T-helper 17 cell (primary cell): ENCODE results near the gene C10orf90. TPM values are rescaled to one million over a fixed set of nuclear protein-coding genes. Genes with fewer than 3 reads are reported as not detected.
"Not testable (repeated sequence)": the region's sequence is repeated elsewhere in the genome, so short reads cannot be mapped to it uniquely, and the experiment has no call there.

Experiments used
- ATAC-seq: fragments of 150-1000 bp; cut with Tn5 transposase; 2 replicates; pipeline ENCODE4 v1.10.0; 2021; ENCODE audit warnings: mild to moderate bottlenecking, moderate library complexity
- DNase-seq, 3 donors: peaks; one replicate each; pipeline versions ENCODE4 v3.0.0 to v3.0.0-alpha.2; 2020 to 2021
- H3K9me3 ChIP-seq: one replicate; pipeline ENCODE4 v1.7.0; 2013; ENCODE audit warnings: low read length, mild to moderate bottlenecking; ENCODE audit not compliant: control insufficient read depth, poor library complexity, severe bottlenecking
- H3K27ac Mint-ChIP-seq: one replicate; pipeline ENCODE4 v1.8.0; 2022; ENCODE audit warnings: mild to moderate bottlenecking, moderate library complexity, mixed read lengths
- H3K27me3 Mint-ChIP-seq: one replicate; pipeline ENCODE4 v1.8.0; 2022; ENCODE audit warnings: mixed read lengths
- H3K36me3 Mint-ChIP-seq: one replicate; pipeline ENCODE4 v1.8.0; 2022; ENCODE audit warnings: low read depth, mixed read lengths
- H3K4me1 Mint-ChIP-seq: one replicate; pipeline ENCODE4 v1.8.0; 2022; ENCODE audit warnings: mild to moderate bottlenecking, mixed read lengths
- H3K4me3 Mint-ChIP-seq: one replicate; pipeline ENCODE4 v1.8.0; 2022; ENCODE audit warnings: mild to moderate bottlenecking, moderate library complexity, mixed read lengths
- total RNA-seq, 4 donors: library from RNA in 2 of 4; stranded (reverse) in 2 of 4; gene quantifications; one replicate each; pipeline ENCODE4 v1.2.3 and lab custom pipeline; 2022 to 2026

The C10orf90 gene
- total RNA-seq, 2 donors from 2014 or later, result 0.83 TPM; not detected in 1

DNA sequence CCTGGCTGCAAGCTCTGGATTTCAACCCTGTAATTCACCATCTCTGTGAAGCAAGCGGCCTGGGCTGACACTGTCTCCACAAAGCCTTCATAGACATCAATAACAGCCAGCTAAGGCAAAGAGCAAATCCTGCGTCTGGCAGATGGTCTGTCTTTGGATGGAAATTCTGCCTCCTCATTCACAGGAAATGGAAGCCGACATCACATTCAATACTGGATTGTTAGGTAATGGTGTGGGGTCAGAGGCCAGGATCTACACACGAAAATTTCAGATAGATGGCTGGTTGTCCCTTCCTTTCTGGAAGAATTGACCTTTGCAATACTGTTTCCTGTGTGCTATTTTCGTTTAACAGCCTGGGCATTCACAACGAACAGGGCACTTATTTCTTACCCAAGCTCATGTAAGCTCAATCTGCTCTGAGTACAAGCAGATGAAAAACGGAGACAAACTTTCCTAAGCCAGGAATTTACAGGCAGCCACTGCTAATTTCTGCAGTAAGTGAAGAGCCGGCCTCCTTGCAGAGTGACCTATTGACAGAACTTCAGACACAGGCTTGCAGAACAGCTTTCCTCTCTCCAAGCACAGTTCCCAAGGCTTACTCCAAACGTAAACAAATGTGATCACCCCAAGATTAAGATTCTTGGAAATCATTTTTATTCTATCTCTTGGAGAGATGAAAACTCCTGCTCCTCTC, 279.2 kb downstream of the C10orf90 start:
- Mint-ChIP-seq H3K36me3 (peaks cover 2% of the 10 kb centered on the region), H3K4me3 (no peak overlapping the region), H3K4me1 (peaks cover 6% of the 10 kb centered on the region), H3K27me3 (peaks cover 11% of the 10 kb centered on the region), H3K27ac (peak overlapping the region; percentile 17)
- no peak for DNase-seq
- H3K9me3 ChIP-seq, result no peaks in the 10 kb centered on the region
- ATAC-seq, result no peak

DNA sequence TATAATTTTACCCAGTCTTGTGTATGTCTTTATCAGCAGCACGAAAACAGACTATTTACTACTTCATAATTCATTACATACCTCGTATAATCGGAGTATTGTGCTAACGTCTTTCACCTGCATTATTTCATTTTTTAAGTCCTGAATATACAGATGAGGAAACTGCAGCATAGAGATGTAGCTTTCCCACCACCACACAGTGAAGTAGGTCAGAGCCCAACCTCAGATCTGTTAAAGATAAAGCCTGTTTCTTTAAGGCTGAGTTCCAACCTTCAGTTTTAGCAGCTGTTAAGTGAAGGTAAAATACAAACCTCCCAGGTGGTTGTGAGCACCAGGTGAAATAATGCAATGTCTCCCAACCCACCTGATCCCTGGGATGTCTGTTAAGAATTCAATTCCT, 280.2 kb downstream of the C10orf90 start:
- peaks cover 11% of the 10 kb centered on the region for H3K4me1 Mint-ChIP-seq
- H3K4me3 Mint-ChIP-seq, result no peak overlapping the region
- no peak overlapping the region for H3K27ac Mint-ChIP-seq
- DNase-seq (no peak), ATAC-seq (peak; percentile 72)
- H3K36me3 Mint-ChIP-seq, result peaks cover 4% of the 10 kb centered on the region
- no peaks in the 10 kb centered on the region for H3K9me3 ChIP-seq
- peaks cover 20% of the 10 kb centered on the region for H3K27me3 Mint-ChIP-seq

GRCh38 chr10:126387931-126388911, 282.3 kb downstream of the C10orf90 start, which contains the start of gene ADAM12:
TSS of gene ADAM12 (minus strand) at chr10:126388477. CDS start at chr10:126388145, 332 bp downstream.
- H3K9me3 ChIP-seq, result no peaks in the 10 kb centered on the region
- peaks cover 20% of the 10 kb centered on the region for H3K27me3 Mint-ChIP-seq
- peaks cover 4% of the 10 kb centered on the region for H3K36me3 Mint-ChIP-seq
- H3K27ac Mint-ChIP-seq, result peak within 1 kb of the TSS; percentile 63
- peaks cover 11% of the 10 kb centered on the region for H3K4me1 Mint-ChIP-seq
- DNase-seq (peak in 2 of 3 donors; percentile 17 to 23), ATAC-seq (peak; percentile 54)
- H3K4me3 Mint-ChIP-seq, result peak within 1 kb of the TSS; percentile 95

DNA sequence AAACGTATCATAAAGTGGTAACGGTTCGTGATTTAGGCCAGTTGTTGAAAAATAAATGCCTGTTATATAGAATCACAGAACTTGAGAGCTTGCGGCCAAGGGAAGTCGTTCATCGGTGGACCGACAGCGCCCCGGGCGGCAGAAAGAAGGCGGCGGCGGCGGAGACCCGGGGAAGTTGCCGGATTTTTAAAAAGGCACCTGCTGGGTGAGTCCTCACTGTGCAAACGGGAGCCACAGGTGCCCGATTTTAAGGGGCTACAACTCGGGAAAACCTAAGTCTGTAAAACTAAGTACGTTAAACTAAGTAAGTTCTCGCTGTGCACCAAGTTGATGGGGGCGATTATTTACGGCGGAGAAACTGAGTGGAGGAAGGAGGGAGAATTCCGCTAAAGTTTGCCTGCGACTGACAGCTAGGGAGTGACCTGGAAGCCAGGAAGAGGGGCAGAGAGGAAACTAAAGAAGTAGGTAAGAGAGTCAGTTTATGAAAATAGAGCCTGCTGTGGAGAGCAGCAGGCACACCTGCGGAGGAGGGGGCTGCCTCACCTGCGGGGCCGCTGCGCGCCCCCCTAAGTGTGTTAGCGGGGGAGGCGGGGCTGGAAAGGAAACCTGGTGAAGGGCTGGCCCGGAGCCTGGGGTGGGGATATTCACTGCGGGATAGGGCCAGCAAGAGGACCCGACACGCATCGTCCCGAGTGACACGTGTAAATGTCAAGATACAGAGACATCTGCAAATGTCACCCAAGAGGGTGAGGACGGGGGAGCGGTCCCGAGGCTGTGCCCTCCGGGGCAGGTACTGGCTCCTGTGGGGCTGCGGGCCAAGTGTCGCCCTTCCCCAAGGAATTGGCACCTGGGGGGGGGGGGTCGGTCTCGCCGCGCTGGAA, 283.2 kb downstream of the C10orf90 start:
- DNase-seq (peak; percentile 29 to 59 (median 44)), ATAC-seq (peak; percentile 62)
- Mint-ChIP-seq H3K4me3 (peak overlapping the region; percentile 95), H3K27me3 (peaks cover 20% of the 10 kb centered on the region), H3K36me3 (peaks cover 4% of the 10 kb centered on the region), H3K4me1 (peaks cover 11% of the 10 kb centered on the region), H3K27ac (peak overlapping the region; percentile 63)
- H3K9me3 ChIP-seq, result no peaks in the 10 kb centered on the region

GRCh38 chr10:126384269-126384873, 286.1 kb downstream of the C10orf90 start:
- Mint-ChIP-seq H3K27ac (no peak overlapping the region), H3K4me3 (no peak overlapping the region), H3K4me1 (peaks cover 11% of the 10 kb centered on the region), H3K27me3 (peaks cover 20% of the 10 kb centered on the region), H3K36me3 (peaks cover 4% of the 10 kb centered on the region)
- no peaks in the 10 kb centered on the region for H3K9me3 ChIP-seq
- ATAC-seq (no peak), DNase-seq (no peak)

DNA sequence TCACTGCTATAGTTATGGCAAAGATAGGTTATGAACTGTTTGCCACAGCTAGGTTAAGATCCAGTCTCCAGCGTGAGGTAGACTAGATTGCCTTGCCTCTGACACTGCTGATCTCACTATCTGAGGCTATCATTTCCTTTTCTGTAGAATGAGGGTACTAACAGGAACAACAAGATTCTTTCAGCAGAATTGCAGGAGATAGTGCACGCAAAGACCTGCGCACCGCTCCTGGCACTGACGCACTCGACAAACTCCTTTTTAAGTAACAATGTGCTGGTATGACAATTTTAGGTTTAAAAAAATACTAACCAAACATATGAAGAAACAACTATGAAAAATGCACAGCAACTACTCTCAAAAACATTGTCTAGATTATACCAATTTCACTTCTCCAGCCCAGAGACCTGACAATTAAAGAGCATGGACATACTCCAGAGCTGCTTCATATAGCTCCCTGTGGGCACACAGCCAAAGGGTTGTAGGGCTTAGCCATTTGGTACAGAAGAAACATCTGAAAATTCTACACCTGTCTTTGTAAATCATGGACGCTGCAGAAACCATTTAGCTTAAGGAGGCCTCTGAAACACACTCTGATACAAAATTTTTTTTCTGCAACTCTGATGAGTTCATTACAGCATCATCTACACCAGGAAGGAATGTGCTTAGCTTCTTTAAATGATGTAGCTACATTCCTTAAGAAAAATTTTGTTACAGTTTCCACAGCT, 290.0 kb downstream of the C10orf90 start:
- H3K4me1 Mint-ChIP-seq, result no peaks in the 10 kb centered on the region
- no peak overlapping the region for H3K4me3 Mint-ChIP-seq
- H3K27ac Mint-ChIP-seq, result no peak overlapping the region
- H3K9me3 ChIP-seq, result no peaks in the 10 kb centered on the region
- DNase-seq (no peak), ATAC-seq (no peak)
- H3K36me3 Mint-ChIP-seq, result no peaks in the 10 kb centered on the region
- peaks cover under 1% of the 10 kb centered on the region for H3K27me3 Mint-ChIP-seq

- H3K27me3 Mint-ChIP-seq, DNase-seq, H3K4me1 Mint-ChIP-seq, H3K4me3 Mint-ChIP-seq, H3K36me3 Mint-ChIP-seq, ATAC-seq, H3K9me3 ChIP-seq, H3K27ac Mint-ChIP-seq: not testable (repeated sequence)
Measured at GRCh38 chr10:126379166-126379565, 291.3 kb downstream of the C10orf90 start.

DNA sequence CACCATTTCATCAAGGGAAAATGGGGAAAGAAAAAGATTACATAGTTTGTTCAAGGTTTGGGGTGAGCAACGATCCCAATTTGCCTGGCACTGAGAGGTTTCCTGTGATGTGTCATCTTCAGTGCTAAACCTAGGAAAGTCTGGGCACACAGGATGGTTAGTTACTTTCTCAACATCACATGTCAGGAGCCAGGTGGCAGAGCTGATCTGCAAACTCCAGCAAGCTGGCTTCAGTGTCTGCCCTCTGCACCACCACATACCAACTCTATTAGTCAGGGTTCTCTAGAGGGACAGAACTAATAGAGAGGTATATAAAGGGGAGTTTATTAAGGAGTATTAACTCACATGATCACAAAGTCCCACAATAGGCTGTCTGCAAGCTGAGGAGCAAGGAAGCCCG, 293.5 kb downstream of the C10orf90 start:
- no peaks in the 10 kb centered on the region for H3K27me3 Mint-ChIP-seq
- ATAC-seq, result no peak

GRCh38 chr10:126375926-126376554, 294.5 kb downstream of the C10orf90 start:
- DNase-seq (no peak), ATAC-seq (no peak)
- Mint-ChIP-seq H3K4me3 (no peak overlapping the region), H3K27me3 (no peaks in the 10 kb centered on the region), H3K36me3 (no peaks in the 10 kb centered on the region), H3K4me1 (no peaks in the 10 kb centered on the region), H3K27ac (no peak overlapping the region)
- peaks cover 4% of the 10 kb centered on the region for H3K9me3 ChIP-seq

More for the DNA sequence above, 293.5 kb downstream of the C10orf90 start:
- Mint-ChIP-seq H3K4me3 (no peak overlapping the region), H3K4me1 (no peaks in the 10 kb centered on the region), H3K36me3 (no peaks in the 10 kb centered on the region), H3K27ac (no peak overlapping the region)
- H3K9me3 ChIP-seq, result peaks cover 4% of the 10 kb centered on the region
- DNase-seq, result no peak

DNA sequence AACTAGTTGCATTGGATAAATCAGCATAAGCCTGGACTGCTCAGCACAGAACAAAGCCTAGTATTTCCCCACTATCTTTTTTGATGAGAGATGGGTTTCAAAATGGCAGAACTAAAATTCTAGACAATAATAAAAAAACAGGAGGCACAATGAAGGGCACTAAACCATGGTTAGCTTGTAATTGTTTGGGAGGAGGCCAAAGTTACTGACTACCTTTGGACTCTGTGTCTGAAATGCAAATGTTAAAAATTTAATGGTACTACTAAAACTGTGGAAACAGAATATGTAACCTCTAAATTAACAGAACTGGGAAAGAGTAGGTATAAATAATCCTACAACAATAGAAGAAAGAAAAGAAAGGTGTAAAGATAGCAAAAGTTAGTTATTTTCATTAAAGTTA, 295.2 kb downstream of the C10orf90 start:
- Mint-ChIP-seq H3K4me1 (no peaks in the 10 kb centered on the region), H3K4me3 (no peak overlapping the region), H3K27me3 (no peaks in the 10 kb centered on the region), H3K27ac (no peak overlapping the region), H3K36me3 (no peaks in the 10 kb centered on the region)
- H3K9me3 ChIP-seq, result peaks cover 4% of the 10 kb centered on the region
- no peak for ATAC-seq
- no peak for DNase-seq
